Measurements from ENCODE around the gene DEDD. TPM values are rescaled to one million over a fixed set of nuclear protein-coding genes. Genes with fewer than 3 reads are reported as not detected.

Gene DEDD
- total and polyA plus RNA-seq, 2 of the 4 experiments (the other 2 are of a cell fraction): 40.2 to 47.9 TPM

GRCh38 chr1:161153176-161153575 is 20.7 kb upstream of the DEDD start:
- H3K4ac ChIP-seq (ENCODE audit: low read depth, low read length): peak overlapping the region; percentile 67
- peaks cover 10 to 21% of the 10 kb centered on the region in 2 experiments; a peak in 3 of 4 replicates for H3K79me1 ChIP-seq (ENCODE audit: low read depth in 1 of 2, low read length in 2 of 2)
- H2BK15ac ChIP-seq (ENCODE audit: low read depth, low read length): no peak overlapping the region
- no peaks in the 10 kb centered on the region for H3K9me3 ChIP-seq (ENCODE audit: control insufficient read depth, insufficient read depth, low read length)
- CTCF ChIA-PET: interaction anchor here (0.7 kb wide), 1 partner anchor 1858 kb away, joined by 3 read pairs; no protein-coding TSS in a partner anchor
- dilution Hi-C loops (cut with HindIII; ENCODE audit: low sequenced_read_pairs, unreplicated experiment) (no loop called here), in situ Hi-C loops (cut with MboI; ENCODE audit: low sequenced_read_pairs) (no loop called here), intact Hi-C loops (cut with micrococcal nuclease) (no loop called here)
- H3K27ac ChIP-seq (ENCODE audit: insufficient read depth, low read length): no peak overlapping the region
- H3K9me1 ChIP-seq (ENCODE audit: insufficient read depth, low read length): peaks cover 9% of the 10 kb centered on the region
- H2BK120ac ChIP-seq (ENCODE audit: low read depth, low read length): no peak overlapping the region
- no peak overlapping the region for H2AK9ac ChIP-seq (replicated peaks; ENCODE audit: low read depth, low read length, poor library complexity)
- no peaks in the 10 kb centered on the region for H3K4me1 ChIP-seq (ENCODE audit: control insufficient read depth, insufficient read depth, low read length)
- TF ChIP-seq NFE2L2 (IDR thresholded peaks at IDR 0.05; ENCODE audit: low read depth, low read length) (no peak), CTCF (conservative IDR thresholded peaks at IDR 0.05; ENCODE audit: low read depth, low read length) (no peak), ELK1 (IDR thresholded peaks at IDR 0.05; ENCODE audit: borderline replicate concordance, low read depth, low read length) (no peak), RFX5 (IDR thresholded peaks at IDR 0.05; ENCODE audit: low read depth, low read length) (no peak), RAD21 (IDR thresholded peaks at IDR 0.05; ENCODE audit: low read length) (no peak), RCOR1 (IDR thresholded peaks at IDR 0.05; ENCODE audit: insufficient replicate concordance, low read length) (no peak), CHD1 (IDR thresholded peaks at IDR 0.05; ENCODE audit: low read depth, low read length) (no peak), USF2 (IDR thresholded peaks at IDR 0.05; ENCODE audit: low read depth, low read length) (no peak), SMC3 (IDR thresholded peaks at IDR 0.05; ENCODE audit: low read depth, low read length) (no peak), MXI1 (IDR thresholded peaks at IDR 0.05; ENCODE audit: borderline replicate concordance, low read depth, low read length) (no peak), MAFK (IDR thresholded peaks at IDR 0.05; ENCODE audit: low read depth, low read length) (no peak), POLR2A (IDR thresholded peaks at IDR 0.05; ENCODE audit: low read depth, low read length) (no peak), MAZ (IDR thresholded peaks at IDR 0.05; ENCODE audit: borderline replicate concordance, low read depth, low read length) (no peak), BHLHE40 (IDR thresholded peaks at IDR 0.05; ENCODE audit: low read depth, low read length) (no peak), FOS (IDR thresholded peaks at IDR 0.05; ENCODE audit: low read depth, low read length) (no peak), CEBPB (IDR thresholded peaks at IDR 0.05; ENCODE audit: low read depth, low read length) (no peak)
- ATAC-seq (ENCODE audit: low read depth): peak; percentile 30; the same call in 1 of the 2 replicates
- 0 out of 2 replicates have a peak overlapping the region, but pooled peaks have one; percentile 24 for H3K56ac ChIP-seq (ENCODE audit: extremely low read depth, insufficient read depth, low read length)
- H2BK5ac ChIP-seq (ENCODE audit: low read depth, low read length, poor library complexity, severe bottlenecking): peak overlapping the region; percentile 97
- no TSS peak for BruUV-seq (replicated peaks)
- H3K14ac ChIP-seq (replicated peaks; ENCODE audit: low read depth, low read length): peak overlapping the region; percentile 100; the same call in 1 of the 2 replicates
- H3K36me3 ChIP-seq (ENCODE audit: control insufficient read depth, insufficient read depth, low read length): peaks cover 8% of the 10 kb centered on the region
- H4K8ac ChIP-seq (ENCODE audit: low read depth in 2 of 2, low read length in 2 of 2): peak overlapping the region; percentile 63 to 100
- no peak overlapping the region for H3K18ac ChIP-seq (ENCODE audit: low read depth, low read length)
- H2AFZ ChIP-seq (replicated peaks; ENCODE audit: low read length, poor library complexity): no peak overlapping the region
- DNase-seq: no peak
- POLR2A ChIA-PET (ENCODE audit: unreplicated experiment): interaction anchor here (0.6 to 1.3 kb wide), 2 partner anchors 12 to 73 kb away, joined by 3 to 5 read pairs; partner anchors contain the start of gene TOMM40L
- WGBS, 2 experiments (ENCODE audit: extremely low coverage in 2 of 2, insufficient read length in 1 of 2): no CpG with 5 or more reads among the region's 9 CpGs
- H4K20me1 ChIP-seq (ENCODE audit: insufficient read depth, low read length): no peaks in the 10 kb centered on the region
- H3K4me3 ChIP-seq (ENCODE audit: insufficient read depth, low read depth, low read length): peak overlapping the region; percentile 76
- 0 out of 2 replicates have a peak overlapping the region, but pooled peaks have one; percentile 52 for H3K23ac ChIP-seq (ENCODE audit: low read depth, low read length)
- peak overlapping the region; percentile 99; the same call in 1 of the 2 replicates for H3K9ac ChIP-seq (ENCODE audit: low read depth, low read length)
- H3K4me2 ChIP-seq (ENCODE audit: low read depth, low read length): peak overlapping the region; percentile 90; the same call in 1 of the 2 replicates
- H2BK20ac ChIP-seq (ENCODE audit: low read depth, low read length): no peak overlapping the region
- H2AK5ac ChIP-seq (ENCODE audit: low read depth, low read length): peak overlapping the region; percentile 43; the same call in 1 of the 2 replicates
- H4K91ac ChIP-seq (ENCODE audit: insufficient read depth, low read depth, low read length): peak overlapping the region; percentile 33; the same call in 1 of the 2 replicates
- peak overlapping the region; percentile 26 for H4K5ac ChIP-seq (ENCODE audit: low read depth, low read length)
- H3K27me3 ChIP-seq (ENCODE audit: control insufficient read depth, insufficient read depth, low read length): no peaks in the 10 kb centered on the region
